22Rv1 (cell line): ENCODE results near the gene HEPH.

Source experiments
- CTCF ChIP-seq: fragments of 450-650 bp; IDR thresholded peaks from 2 replicates; pipeline ENCODE4 v1.5.1; 2017; ENCODE audit warnings: mild to moderate bottlenecking
- ZFX ChIP-seq: fragments of 450-650 bp; IDR thresholded peaks from 2 replicates; pipeline ENCODE4 v1.6.1; 2017; ENCODE audit warnings: antibody characterized with exemption, borderline replicate concordance

GRCh38 chrX:66163849-66164411 is at the start of gene HEPH:
- TF ChIP-seq CTCF (no peak), ZFX (no peak)
